Activated CD4-positive, alpha-beta T cell treated with anti-CD3 and anti-CD28 coated beads for 1 hour (primary cell): ENCODE measurements around the gene MCUB.

Experiments used
- DNase-seq: peaks from one replicate; pipeline ENCODE4 v3.0.0-alpha.2; 2020

Gene MCUB

GRCh38 chr4:109730619-109731545, 170.8 kb downstream of the MCUB start:
- no peak for DNase-seq

GRCh38 chr4:109733728-109734127, 173.7 kb downstream of the MCUB start:
- no peak for DNase-seq

- no peak for DNase-seq
These were observed 175.7 kb downstream of the MCUB start for GRCh38 chr4:109735566-109736365.
